ENCODE measurements around the gene TBX4.
"Not testable (repeated sequence)": the region's sequence is repeated elsewhere in the genome, so short reads cannot be mapped to it uniquely, and the experiment has no call there.

The TBX4 gene

DNA sequence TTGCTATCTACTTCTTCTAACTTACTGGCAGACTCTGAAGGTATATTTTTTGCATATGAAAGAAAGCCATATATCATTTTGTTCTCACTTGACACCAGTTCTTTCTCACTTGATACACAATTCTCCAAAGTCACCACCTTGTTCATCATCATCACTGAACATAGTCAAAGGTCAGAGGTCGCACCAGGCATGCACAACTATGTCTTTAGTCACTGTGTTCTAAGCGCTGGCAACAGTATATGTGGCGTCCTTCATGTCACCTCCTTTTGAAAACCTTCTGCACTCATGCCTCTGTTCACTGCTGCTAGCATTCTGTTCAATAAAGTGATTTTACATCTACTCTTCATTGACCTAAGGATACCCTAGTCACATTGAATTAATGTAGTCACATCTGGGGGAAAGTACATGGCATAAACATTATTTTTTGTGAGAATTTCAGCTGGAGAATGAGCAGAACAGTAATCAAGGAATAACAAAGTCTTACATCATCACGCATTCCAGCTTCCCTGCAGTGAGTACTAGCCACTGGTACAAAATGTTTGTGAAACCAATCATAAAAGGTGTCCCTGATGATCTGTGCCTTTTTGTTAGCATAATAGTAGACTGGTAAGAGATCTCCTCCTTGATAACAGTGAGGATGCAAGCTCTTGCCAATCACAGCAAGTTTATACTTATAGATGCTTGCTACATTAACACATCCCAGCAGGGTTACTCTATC is 20.5 kb upstream of the TBX4 start:
- no peak for DNase-seq

DNA sequence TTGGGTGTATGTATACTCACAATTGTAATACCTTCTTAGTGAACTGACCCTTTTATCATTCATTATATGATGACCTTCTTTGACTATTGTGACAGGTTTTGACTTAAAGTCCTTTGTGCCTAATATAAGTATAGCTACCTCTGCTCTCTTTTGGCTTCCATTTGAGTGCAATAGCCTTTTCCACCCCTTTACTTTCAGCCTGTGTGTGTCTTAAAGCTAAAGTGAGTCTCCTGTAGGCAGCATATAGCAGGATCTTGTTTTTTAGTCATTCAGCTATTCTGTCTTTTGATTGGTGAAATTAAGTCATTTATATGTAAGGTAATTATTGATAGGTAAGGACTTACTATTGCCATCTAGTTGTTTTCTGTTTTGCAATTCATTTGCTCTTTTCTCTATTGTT is 15.9 kb upstream of the TBX4 start:
- DNase-seq, result no peak

DNA sequence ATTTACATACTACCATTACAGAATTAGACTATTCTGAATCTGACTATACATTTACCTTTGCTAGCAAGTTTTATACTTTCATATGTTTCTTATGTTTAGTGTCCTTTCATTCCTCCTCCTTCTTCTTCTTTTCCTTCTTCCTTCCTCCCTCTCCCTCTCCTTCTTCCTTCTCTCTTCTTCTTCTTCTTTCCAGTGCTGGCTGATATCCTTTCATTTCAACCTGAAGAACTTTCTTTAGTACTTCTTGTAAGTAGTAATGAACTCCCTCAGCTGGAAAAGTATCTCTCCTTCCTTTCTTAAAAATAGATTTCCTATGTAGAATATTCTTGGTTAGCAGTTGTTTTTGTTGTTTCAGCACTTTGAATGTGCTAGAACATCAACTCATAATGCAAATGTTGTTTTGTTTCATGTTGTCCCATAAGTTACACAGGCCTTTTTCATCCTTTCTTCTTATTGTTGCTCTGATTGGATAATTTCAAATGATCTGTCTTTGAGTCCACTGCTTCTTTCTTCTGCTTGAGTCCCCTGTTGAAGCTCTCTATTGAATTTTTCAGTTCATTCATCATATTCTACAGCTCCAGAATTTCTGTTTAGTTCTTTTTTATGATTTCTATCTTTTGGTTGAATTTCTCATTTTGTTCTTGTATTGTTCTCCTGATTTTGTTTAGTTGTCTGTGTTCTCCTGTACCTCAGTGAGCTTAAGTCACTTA is 15.1 kb upstream of the TBX4 start:
- no peak for DNase-seq

DNA sequence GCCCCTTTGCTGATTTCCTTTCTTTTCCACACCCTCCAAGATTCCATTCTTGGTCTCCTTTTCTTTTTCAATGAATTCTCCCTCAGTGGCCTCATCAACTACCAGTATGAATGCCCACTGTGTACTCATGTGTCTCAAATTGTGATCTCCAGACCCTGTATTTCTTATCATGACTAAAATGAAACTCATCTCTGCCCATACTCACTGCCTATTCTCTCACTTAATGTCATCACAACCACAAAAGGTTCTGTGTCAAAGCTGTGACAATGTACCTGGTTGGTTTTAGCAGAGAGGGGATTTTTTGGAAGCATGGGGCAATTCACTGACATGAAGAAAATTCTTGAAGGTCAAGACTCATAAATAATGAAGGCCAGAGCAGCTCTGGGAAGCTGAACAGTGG is 11.5 kb upstream of the TBX4 start:
- no peak for DNase-seq

DNA sequence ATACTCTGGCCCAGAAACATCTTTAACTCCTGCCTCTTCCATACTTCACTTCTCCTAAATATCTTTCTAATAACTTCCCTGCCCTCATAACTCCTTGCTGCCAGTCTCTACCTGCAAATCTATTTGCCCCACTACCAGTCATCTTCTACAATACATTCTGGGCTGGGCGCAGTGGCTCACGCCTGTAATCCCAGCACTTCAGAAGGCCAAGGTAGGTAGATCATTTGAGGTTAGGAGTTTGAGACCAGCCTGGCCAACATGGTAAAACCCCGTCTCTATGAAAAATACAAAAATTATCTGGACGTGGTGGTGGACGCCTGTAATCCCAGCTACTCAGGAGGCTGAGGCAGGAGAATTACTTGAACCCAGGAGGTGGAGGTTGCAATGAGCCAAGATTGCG is 10.7 kb upstream of the TBX4 start:
- not testable (repeated sequence) for DNase-seq

DNA sequence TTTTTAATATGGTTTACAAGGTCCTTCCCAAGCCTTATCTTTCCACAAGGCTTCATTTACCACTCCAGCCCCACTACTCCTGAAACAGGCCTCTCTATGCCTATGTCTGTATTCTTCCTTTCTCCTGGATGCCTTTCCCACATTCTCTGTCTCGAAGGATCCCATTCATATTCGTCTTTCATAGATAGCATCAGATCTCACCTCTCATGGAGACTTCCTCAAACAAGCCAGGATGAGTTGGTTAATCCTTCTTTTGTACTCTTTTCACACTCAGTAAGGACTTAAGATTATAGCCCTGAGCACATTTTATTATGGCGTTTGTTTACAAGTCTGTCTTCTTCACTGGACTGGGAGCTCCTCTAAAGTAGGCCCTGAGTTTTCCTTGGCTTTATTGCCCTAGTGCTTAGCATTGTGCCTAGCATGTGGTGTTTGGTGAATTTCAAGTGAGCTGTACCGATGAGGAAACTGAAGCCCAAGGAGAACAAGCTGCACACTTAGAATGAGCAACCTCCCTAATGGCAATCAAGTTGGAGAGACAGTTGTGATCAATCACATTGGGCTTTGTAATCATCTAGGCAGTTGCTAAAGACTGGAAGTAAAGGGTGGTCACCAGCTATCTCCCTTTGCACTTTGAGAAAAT is 10.0 kb upstream of the TBX4 start:
- no peak for DNase-seq

DNA sequence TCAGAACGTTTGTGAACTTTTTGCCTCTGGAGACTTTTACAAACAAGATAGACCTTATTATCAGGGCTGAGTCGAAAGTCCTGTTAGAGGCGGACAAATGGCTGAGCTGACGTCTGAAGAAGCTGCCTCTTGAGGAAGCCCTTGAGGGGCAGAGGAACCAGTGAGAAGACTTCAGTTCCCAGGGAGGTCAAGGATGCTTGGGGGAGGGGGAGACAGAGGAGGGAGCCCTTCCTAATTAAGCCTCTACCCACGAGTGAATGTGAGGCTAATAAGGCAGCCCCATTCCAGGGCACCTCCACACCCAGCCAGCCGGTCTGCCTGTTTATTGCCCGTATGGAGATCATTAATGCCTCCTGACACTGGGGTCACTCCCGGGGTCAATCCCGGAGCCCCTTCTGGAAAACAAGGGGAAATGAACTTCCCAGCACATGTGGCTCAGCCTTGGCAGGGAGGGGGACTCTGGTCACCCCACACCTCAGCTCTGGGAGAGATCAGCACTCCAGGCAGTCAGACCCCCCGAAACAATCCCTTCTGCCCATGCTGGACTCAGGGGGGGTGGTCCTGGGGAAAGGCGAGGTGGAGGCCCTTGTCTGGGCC is 9.2 kb upstream of the TBX4 start:
- no peak for DNase-seq

DNA sequence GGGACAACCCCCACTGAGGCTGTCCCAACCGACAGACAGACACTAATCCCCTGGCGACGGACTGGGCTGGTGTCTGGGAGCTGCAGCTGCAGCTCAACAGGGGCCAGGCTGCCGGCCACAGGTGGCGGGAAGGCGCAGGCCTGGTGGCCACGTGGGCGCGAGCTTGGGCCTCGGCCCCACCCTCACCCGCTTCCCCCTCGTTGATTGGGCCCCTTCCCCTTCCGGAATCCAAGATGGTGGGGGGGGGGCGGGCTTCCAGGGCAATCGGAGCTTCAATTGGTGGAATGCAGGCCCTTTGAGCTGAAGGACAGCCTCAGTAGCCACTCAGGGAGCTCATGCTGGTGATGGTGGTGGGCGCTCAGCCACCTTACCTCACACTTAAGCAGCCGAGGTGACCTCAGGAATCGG is 8.7 kb upstream of the TBX4 start:
- no peak for DNase-seq

DNA sequence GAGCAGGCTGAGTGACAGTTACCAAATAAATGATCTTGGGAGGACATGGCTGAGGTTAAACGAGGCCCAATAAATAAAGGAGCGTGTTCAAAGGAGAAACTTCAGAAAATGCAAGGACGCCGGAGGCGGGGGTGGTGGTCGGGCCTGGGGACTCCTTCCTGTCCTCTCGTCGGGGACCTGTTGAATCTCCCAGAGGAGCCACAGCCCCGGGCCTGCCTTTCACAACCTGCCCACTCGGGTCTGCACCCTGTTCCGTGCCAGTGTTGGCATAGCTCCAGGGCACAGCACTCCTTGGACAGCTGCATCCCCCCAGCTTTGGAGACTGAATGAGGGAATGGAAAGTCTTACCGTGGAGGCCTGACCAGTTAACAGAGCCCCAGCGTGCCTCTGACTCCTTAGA is 8.1 kb upstream of the TBX4 start:
- DNase-seq, result no peak

DNA sequence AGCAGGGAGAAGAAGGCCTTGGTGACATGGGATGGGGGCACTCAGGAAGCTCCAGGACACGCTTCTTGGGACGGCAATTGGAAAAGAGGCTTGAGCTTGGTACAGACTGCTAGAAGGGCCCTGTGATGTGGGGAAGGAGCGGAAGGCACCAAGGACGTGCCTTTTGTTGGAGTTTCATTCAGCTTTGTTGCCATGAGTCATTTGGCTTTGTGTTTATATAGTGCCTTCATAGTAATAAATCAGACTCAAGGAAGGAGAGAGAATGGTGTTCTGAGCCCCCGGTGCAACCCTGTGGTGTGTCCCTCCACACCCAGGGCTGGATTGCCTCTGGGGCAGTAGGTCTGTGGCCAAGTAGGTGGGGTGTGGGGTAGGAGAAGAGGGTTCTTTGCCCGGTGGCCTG is 7.4 kb upstream of the TBX4 start:
- DNase-seq, result no peak

DNA sequence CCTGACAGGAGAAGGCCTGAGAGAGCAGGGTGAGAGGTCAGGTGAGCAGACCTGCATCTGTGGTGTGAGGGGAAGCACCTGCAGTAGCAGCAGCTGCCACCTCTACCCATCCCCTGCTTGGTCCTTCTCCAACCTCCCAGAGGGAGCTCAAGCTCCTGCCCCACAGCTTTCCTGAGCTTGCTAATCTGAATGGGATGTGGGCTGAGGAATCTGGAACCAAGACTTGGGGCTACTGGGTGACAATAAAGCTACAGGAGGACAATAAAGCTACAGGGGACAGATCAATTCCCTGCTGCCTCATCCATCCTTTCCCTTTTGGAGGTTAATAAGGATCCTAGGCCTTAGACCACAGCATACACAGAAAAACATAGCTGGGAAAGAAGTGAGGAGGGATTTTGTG is 4.9 kb upstream of the TBX4 start:
- no peak for DNase-seq

DNA sequence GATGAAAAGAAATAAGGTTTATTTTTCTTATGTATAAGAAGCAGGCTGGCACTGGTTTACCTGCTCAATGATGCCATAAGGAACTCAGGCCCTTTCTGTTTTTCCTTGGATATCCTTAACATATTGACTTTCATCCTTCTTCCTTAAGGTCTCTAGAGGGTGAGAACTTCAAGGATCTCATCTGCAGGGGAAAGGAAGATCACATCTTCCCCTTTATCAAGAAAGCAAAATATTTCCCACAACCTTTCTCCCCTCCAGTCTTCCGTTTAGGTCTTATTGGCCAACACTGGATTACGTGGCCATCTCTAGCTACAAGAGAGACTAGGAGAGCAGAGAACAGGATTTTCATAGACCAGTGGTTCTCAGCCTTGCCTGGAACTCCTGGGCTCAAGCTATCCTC is 4.2 kb upstream of the TBX4 start:
- no peak for DNase-seq

DNA sequence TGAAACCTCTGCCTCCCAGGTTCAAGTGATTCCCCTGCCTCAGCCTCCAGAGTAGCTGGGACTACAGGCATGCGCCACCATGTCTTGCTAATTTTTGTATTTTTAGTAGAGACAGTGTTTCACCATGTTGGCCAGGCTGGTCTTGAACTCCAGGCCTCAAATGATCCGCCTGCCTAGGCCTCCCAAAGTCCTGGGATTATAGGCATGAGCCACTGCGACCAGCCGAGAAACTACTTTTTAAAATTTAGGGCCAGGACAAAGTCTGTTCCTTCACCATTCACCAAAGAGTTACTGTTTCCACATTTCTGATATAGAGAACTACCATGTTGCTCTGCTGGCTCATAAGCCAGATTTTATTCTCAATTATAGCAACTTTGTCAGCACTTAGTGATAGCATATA is 3.1 kb upstream of the TBX4 start:
- DNase-seq, result not testable (repeated sequence)

DNA sequence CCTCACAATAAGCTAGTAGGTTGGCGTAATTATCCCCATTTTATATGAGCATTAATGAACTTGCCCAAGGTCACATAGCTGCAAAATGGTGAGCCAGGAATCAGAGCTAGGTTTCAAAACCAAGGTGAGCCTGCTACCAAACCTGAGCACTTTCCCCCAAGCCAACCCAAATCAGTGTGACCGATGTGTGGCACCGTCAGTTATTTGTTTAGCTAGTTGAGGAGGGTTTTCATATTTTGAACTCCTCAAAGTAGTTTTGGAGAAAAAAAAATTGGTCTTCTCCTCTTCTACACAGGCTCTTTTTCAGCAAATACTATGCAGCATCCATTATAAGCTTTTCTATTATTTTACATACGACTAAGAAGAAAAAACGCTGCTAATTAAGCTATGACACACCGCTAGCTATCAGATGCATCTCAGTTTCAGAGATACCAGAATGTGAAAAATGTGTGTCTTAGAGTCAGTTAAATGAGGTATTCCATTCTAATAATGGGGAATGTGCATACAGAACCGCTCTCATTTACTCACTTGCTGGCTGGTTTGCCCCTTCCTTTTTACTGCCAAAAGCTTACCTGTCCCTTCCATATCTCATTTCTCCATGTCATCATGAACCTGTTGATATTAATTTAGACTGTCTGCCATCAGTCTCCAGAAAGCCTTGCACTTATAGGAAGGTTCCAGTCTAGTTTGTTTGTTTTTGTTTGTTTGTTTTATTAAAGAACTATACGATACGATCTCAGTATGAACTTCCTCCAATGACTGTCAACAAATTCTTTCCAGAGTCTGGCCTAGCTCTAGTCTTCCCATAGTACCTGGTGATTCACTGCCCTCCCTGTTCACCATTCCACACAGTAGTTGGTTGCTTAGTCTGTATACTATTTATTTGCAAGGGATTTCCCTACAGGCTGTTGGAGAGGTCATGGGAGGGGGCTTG is 2.2 kb upstream of the TBX4 start:
- DNase-seq, result no peak

DNA sequence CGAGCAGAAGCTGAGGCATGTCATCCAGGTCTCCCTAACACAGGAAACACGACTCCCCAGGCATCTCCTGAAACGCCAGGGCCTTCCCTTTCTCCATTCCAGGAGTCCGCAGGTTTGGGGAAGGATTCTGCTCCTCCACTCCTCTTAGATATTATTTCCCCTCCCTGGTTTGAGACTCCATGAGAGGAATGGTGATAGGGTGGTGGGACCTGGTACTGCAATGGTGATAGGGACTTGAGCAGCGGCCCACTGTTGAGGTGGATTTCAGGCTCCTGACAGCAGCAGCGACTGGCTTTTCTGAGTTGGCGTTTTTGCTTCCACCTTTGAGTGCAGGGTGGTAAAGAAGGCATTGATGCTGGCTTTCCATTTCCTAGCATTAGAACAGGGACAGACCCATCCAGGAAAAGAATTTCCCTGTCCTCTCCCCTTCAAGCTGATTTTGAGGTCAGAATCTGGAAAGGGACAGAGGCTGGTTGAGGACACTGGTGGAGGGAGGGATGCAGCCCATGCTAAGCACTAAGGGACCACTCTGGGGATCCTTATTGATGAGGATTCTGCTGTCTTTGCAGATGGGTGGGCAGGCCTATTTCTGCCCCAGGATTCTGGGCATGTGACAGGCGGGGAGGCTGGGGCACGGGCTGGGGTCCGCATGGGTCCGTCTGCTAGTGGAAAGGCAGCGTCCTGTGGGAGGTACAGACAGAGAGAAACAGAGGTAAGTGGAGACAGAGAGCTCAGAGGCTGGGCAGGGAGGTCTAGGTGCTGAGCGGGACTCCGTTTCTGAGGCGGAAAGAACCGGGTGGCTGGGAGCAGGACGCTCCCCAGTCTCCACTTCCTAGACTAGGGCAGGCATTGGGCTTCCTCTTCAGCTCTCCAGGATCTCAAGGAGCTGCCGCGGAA is 1.3 kb upstream of the TBX4 start:
- DNase-seq, result no peak

DNA sequence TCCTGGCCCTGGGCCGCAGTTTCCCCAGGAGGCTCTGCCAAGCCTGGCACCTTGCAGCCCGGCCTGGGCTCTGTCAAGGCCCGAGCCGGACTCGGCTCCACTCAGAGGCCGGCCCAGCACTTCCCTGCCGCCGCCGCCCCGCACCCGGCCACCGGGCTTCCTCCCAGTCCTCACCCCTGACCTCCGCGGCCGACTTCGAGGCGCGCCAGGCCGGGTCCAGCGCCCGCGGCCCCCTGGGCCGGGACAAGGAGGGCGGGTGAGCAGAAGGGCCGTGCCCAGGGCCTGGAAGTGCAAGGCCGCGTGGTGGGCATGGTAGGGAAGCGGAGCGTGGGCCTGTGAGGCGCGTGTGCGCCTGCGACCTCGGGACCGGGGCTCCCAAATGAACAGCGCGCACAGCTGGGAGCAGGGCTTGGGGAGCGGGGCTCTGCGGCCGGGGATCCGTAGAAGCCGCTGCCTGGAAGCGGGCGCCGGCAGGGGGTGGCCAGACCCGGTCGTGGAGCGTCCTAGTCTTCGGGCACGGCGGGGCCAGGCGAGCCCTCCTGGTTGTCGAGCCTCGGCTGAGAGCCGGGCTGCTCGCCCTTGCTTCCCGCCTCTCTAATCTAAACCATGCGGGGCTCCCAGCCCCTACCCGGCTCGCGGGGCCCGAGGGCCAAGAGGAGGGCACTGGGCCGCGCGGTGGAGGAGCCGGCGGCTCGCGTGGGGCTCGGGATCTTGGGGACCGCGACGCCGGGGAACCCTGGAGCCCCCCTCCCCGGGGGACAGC is 503 bp upstream of the TBX4 start:
- DNase-seq, result no peak

DNA sequence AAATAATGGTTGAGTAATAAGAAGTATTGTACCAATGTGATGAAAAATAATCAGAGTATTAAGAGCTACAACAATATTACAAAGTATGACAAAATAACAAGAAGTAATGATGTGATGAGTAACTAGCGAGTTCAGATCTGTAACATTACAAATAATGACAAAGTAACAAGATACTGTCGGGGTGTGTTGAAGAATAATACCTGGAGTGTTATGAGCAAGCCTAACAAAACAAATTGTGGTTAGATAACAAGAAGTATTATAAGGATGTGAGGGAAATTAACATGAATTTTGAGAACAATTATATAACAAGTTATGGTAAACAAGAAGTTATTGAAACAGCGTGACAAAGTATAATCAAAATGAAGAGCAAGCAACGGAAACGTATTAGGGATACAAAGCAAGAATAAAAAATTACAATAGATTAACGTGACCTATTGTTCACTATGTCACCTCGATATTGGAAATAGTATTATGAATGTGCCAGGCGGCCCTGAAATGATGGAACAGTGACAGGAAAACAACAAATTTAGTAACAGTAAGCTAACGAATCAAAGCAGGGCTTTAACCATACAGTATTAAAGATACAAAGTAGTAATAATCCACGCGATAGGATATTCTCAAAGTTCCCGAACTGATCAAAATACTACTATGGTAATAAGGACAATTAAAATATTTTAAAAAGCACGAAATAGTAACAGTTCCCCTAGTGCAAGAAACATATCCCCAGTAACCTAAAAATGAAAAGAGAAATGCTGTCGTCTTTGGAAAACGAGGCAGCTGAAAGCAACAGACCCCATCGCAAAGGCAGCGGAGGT is 1.6 kb downstream of the TBX4 start:
- DNase-seq, result no peak

DNA sequence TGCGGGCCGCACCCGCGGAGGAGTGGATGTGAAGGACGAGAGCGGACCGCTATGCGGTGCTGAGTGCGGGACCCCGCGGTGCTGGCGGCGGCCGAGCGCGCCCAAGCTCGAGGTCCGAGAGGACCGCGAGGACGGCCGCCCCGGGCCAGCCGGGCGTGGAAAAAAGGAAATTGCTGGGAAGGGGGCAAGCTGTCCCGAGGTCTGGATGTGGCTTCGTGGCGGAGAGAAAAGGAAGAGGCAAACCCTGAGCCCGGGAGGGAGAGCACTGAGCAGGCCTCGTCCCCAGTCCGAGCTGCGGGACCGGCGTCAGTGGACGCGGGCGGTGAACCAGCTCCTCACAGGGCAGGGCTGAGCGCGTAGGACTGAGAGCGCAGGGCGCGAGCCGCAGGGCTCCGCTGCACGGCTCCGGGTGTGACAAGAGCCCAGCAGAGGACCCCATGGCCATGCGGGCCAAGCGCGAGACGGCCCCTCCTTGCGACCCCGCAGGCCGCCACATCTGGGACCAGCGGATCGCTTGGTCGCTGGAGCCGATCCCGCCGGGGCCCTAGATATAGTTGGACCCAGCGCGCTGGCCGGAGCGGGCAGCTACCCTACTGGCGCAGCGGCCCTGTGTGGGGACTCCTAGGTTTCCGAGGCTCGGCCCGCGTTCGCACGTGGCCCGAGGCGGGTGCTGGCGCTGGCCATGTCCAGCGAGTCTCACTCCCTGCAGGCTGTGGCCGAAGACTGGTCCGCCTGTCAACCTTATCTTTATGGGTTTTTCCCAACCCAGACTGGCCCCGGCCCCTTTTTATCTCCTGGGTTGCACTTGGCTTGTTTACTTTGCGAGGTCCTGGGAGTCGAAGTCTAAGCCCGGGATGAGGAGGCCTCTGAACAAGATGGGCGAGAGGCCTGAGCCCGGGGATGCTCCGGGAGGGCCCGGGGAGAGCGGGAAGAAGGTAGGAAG is 2.4 kb downstream of the TBX4 start:
- no peak for DNase-seq

Data from NCI-H1436 treated with DMSO at 0.1 percent for 48 hours (cell line).